Ishikawa (cell line): ENCODE measurements around the gene IRS2.

Experiments used
- CREB1 ChIP-seq: IDR thresholded peaks from 2 replicates; pipeline ENCODE4 v1.6.1; 2012; ENCODE audit warnings: low read depth
- EP300 ChIP-seq: IDR thresholded peaks from 2 replicates; pipeline ENCODE4 v1.6.1; 2012; ENCODE audit warnings: borderline replicate concordance
- MAX ChIP-seq: IDR thresholded peaks from 2 replicates; pipeline ENCODE4 v1.6.1; 2012

GRCh38 chr13:109744512-109745051 is 41.8 kb downstream of the IRS2 start:
- TF ChIP-seq EP300: no peak
- no peak for TF ChIP-seq CREB1
- TF ChIP-seq MAX: no peak
